NOMO-1 treated with dmso at 0.1 percent for 144 hours (cell line): ENCODE results near the gene BORCS6.
"Not testable (repeated sequence)": the region's sequence is repeated elsewhere in the genome, so short reads cannot be mapped to it uniquely, and the experiment has no call there.

Source experiments
- DNase-seq: peaks from one replicate; lab custom pipeline; 2025; ENCODE audit not compliant: unreplicated experiment; lab: John Stamatoyannopoulos, UW

The BORCS6 gene

DNA sequence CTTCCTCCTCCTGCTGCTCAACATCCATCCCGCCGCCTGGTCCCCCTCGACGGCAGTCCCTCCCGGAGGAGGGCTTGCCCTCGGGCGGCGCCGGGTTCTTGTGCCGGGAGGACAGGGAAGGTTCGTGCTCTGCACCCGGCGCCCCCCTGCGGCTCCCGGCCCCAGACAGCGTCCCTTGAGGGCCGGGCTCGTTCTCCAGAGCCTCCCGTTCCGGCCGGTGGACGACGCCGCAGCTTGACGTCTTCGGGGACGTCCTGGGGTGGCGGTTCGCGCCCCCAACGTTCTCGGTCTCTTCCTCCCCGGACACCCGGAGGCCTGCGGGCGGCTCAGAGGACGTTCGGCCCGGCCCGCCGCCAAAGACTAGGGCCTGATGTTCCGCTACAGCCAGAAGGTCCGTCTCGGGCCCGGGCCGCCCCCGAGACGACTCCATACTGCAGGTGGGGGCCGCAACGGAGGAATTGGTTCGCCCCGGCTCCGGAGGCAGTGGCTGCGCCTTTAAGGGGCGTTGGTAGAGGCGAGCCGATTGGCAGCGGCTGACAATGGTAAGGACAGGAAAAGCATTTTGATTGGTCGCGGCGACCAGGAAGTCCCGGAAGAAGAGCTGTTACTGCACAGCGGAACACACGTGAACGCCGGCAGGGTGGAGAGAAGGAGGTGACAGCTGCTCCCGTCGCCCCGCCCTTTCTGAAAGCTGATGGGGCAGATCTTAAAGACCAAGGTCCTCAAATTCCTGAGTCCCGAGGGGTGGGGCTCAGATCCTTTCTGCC, at the start of gene BORCS6:
Gene BORCS6 (minus strand): TSS at position 470 of the 767 bp plus-strand sequence. CDS start 40 bp downstream, at position 430.
- DNase-seq: peak; percentile 99

DNA sequence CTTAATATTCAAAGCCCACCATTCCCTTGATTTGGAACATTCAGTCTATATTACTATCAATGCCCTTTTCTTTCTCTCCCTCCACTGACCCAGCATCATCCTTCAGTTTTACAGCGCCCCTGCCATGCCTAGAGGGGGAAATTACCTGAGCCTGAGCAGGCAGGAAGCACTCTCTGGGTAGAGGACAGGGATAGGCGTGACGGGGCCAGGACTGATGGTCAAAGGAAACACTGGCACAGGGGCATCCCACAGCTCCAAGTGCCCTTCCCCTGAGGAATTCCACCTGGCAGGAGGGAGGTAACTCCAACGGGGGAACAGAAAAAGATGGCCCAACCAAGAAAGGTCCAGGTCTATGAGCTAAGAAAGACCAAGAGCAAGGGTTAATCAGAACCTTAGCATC, 47.9 kb upstream of the BORCS6 start:
- no peak for DNase-seq

DNA sequence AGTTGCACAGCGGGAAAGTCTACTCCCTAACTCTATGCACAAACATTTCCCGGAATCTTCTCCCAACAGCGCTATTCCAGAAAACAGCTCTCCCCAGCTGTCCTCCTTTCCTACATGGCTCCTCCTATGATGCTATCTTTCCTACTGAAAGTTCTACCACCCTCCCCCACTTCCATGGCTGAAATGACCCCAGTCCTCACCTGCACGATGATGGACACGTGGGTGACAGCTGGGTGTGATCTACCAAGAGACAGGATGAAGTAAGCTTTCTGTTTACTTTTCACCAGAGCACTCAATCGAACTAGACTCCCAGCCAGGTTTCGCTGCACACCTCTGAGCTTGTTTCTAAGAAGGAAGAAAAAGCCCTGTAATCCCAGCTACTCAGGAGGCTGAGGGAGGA, 47.2 kb upstream of the BORCS6 start:
- DNase-seq: no peak

DNA sequence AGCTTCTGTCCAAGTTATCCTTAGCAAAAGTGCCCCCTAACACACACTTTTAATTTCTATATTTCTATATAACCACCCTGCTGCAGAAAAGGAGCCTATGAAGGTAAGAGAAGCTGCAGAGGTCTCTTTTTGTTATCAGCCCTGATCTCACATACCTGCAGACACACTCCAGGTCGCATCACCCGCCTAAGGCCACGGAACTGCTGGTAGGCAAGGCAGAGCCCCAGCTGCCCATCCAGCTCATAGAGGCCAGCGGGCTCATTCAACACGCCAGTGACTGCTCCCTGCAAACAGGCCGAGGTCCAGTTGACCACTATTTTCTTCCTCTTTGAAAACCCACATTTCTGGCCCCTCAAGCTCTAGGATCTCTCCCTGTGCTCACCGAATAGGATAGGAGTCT, 45.7 kb upstream of the BORCS6 start:
- DNase-seq: no peak

DNA sequence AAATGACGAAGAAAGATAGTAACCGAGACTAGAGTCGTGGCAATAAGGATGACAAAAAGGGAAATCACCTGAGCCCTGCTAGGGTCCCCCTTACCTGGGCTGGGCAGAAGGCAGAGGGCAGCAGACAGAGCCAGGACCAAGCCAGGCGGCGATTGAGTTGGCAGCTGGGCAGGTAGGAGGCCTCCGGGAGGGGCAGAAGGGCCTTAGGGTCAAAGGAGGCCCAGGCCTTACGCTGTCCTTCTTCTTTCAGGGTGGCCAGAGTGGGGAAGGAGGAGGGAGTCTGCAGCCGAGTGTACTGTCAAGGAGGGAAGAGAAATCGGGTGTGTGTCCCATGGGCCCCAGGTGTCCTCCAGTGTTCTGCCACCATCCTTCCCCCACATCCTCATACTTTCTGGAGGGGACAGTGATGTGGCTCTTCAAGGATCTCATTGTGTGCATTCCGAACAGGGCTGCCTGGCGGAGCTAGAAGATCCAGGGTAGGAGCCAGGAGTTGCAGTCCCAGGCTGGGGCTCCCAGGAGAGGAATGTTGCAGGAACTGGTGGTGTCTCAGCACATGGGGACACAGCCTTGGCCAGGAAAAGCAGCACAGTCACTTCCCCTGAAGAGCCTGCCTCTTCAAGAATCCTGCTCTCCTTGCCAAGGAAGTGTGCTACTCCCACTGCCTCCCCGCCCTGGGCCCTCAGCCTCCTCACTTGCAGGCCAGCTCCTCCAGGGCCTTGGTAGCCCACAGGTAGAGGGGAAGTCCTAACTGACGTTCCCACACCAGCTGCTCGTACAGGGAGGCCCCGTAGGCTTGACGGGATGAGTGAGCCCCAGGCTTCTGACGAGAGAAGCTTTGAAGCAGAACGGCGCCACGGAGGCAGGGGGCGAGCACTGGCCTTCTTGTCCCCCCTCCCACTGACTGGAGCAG, 44.6 kb upstream of the BORCS6 start:
- DNase-seq: no peak

DNA sequence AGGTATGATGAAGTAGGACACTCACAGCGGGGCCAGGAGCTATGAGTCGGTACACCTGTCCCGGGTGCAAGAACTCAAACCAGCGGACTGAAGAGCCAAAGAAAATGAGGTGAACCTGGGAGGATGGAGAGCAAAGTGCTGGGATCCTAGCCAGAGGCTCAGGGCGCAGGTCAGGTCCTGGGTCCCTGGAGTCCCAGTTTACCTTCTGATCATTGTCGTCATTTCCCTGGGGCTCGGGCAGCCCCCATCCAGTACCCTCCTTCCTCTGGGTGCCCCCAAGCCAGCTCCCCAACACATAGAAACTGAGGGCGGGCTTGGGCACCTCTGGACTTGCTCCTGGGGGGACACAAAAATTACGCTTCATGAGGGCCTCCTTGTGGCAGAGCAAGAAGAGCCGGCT, 41.7 kb upstream of the BORCS6 start:
- no peak for DNase-seq

DNA sequence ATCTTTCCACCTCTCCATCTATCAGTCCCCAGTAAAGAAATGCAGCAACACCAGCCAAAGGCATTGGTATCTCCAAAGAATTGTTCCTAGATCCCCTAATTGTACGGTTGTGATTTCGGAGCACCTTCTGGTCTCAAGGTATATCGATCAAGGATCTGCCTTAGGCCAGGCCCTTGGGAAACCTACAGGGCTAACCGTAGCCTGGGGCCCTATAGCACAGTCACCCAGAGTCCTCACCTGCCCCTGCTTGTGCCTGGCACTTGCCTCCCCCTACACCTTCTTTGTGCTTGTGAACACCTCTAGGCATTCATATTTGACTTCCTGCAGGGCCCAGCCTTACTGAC, 37.2 kb upstream of the BORCS6 start:
- DNase-seq: no peak

DNA sequence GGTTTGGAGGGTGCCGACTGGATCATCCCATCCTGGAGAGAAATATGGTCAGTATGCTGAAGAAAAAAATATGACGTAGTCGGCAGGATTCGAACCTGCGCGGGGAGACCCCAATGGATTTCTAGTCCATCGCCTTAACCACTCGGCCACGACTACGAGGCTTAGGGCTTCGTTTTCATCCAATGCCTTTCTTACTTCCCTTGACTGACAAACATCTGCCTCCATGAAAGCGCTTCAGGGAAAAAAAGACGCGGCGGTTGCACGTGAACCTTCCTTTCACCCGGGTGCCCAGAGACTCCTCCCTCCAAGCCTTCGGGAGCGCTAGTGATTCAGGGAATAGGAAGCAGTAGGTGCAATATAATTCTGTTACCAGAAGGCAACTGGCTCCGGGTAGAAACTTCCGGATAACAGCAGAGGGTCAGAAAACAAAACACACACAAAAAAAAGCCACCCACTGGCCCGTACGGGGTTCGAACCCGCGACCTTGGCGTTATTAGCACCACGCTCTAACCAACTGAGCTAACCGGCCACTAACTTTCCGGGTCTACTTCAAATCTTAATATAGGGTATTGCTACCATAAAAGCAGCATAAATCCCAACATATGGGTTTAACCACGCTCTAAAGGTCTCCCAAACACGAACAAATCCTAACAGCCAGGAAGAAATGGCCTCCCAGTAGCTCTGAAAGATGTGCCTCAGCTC, 36.7 kb upstream of the BORCS6 start:
- peak; percentile 50 for DNase-seq

DNA sequence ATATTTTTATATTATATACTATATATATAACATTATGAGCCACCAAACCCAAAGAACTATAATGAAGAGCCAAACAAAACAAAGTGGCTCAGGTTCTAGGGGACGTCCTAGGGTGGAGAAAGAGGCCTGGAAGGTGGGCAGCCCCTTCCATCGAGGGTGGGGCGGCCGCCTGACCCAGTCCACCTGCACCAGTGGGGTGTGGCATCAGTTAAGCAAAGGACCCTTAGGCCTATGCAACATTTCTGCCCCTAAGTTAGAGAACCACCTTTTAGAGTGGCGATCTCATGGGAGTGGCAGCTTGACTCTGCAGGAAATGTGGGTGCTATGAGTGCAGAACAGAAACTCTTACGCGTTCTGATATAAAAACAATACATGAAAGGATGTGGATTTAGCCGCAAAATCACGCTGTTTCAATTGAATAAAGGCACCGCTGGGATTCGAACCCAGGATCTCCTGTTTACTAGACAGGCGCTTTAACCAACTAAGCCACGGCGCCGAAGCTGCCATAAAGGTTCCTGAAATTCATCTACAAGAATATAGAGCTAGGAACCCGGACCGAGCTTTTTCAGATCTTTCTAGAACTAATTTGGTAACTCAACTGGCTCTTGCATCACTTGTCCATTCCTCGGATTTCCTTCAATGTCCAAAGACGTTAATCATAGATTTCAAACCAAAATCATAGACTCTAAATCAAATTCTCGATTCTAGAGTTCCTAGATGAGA, 36.0 kb upstream of the BORCS6 start:
- DNase-seq: no peak

DNA sequence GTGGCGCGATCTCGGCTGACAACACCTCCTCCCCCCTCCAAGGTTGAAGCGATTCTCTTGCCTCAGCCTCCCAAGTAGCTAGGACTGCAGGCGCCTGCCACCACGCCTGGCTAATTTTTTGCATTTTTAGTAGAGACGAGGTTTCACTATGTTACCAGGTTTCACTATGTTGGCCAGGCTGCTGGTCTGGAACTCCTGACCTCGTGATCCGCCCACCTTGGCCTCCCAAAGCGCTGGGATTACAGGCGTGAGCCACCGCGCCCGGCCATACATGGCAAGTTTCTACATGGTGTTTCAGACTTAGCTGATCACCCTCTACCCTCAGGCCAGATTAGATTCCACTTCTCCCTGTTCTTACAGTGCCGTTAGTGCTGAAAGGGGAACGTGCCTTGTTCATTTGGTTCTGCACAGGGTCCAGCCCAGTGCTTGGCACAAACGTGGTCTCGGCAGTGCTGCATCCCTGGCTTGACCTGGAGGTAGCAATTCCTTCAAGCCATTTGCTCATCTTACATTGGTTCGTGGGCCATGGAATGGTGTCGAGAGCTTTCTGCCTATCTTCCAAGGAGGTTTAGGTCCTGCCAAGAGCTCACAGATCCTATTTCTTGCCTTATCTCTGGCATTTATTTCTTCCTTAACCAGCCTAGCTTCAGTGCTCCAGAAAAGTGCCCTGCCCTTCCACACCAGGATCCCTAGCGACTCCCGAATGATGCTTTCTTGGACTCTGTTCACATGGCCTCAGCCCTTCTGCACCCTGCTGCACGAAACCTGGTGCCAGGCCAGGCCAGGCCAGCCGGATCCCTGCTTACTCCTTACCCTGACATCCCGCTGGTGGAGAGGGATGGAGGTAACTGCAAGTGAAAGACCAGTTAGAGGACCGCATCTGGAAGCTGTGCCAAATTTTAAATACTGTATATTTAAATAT, 35.2 kb upstream of the BORCS6 start:
- DNase-seq: no peak

DNA sequence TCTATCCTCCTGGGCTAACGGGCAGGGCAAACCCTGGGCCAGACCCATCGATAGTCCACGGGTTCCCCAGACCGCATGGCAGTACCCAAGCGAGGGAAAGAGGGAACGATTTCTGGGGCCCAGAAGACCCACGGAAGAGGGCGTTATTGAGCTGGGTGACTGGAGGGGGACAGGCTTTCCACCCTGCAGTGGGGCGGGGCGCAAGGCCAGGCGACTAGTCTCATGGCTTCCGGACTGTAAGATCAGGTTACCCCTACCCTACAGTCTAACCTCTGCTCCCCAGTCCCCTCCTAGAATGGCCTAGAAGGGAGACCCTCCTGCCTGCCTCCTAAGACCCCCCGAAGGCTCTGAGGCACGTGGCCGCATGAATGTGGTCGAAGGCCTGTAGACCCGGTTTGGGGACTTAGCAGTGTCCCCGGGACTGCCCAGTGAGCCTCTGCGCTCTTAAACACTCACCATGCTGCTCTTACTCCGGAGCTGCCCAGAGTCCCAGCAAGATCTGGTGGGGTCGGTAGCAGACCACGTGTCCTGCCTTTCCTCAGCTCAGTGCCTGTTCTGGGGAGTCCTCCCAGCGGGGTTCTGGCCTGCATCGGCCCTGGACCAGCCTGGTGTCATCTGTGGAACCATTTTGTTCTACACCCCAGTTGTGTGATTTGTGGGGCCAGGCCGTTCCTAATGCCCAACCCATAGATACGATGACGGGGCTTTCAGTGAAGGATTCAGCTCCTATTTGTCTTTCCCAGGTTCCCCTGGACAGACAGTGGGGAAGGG, 33.6 kb upstream of the BORCS6 start:
- peak; percentile 69 for DNase-seq

DNA sequence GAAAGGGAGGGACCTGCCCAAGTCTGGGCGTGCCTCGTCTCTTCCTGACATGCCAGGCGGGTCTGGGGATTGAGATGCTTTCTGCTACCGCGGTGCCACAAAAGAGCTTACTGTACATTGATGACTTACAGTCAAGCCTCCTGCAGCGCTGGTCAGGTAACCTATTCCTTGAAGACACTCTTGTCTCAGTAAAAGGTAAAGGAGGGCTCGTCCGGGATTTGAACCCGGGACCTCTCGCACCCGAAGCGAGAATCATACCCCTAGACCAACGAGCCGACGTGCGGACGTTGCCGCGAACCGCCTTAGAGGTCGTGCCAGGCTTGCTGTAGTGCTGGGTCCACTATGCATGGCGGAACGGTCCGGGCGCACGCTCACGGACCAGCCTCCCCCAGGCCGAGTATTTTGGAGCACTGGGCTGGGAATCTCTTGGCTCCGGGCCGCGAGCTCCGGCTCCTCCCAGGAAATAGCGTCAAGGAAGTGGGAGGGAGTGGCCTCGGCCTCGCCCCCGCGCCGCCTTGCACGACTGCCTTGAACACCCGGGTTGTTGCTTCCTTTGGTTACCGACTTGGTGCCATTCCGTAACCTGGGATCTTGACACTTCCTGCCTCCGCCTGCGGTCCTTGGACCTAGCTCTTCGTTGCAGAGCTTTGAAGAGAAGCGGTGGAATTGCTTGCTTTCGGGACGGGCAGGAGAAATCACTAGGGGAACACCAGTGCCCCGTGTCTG, 32.8 kb upstream of the BORCS6 start:
- peak; percentile 80 for DNase-seq

DNA sequence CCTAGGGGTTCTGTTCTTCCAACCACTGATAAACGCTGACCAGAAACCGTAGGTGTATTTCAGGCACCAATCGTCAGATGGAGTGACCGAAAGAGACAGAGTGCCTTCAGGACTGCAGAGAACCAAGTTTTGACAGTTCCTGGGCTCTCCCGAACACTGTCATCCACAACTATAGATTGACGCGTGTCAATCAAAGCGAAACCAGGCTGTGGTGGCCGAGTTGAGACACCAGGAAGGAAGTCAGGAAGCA, 32.3 kb upstream of the BORCS6 start:
- no peak for DNase-seq

DNA sequence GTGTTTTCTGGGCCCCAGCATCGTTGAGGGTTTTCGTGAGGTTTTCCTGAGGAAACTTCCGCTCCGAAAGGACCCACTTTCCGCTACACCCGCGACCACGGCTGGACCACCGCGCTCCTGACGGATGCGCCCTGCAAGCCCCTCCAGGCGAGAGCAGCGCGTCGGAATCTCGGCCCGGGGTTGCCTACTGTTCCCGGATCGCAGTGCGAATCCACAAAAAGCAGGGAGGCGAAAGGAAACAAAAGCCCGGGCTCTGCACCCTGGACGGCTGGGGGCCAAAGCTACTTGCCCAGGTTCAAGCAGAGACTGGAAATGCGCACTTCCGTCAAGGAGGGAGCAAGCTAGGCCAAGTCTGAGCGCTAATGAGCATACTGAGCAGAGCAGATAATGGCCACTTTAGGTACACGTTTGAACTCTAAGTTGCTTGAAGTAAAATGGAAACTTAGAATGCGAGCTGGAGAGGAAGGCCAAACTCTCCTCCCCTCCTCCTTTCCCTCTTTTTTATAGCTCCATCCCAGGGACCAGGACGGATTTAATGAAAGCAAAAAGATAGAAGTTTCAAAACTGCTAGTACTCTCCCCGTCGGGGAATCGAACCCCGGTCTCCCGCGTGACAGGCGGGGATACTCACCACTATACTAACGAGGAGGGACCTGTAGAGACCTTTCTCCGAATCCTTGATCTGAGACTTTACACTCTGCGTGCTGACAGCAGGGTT, 31.8 kb upstream of the BORCS6 start:
- DNase-seq: peak; percentile 89

DNA sequence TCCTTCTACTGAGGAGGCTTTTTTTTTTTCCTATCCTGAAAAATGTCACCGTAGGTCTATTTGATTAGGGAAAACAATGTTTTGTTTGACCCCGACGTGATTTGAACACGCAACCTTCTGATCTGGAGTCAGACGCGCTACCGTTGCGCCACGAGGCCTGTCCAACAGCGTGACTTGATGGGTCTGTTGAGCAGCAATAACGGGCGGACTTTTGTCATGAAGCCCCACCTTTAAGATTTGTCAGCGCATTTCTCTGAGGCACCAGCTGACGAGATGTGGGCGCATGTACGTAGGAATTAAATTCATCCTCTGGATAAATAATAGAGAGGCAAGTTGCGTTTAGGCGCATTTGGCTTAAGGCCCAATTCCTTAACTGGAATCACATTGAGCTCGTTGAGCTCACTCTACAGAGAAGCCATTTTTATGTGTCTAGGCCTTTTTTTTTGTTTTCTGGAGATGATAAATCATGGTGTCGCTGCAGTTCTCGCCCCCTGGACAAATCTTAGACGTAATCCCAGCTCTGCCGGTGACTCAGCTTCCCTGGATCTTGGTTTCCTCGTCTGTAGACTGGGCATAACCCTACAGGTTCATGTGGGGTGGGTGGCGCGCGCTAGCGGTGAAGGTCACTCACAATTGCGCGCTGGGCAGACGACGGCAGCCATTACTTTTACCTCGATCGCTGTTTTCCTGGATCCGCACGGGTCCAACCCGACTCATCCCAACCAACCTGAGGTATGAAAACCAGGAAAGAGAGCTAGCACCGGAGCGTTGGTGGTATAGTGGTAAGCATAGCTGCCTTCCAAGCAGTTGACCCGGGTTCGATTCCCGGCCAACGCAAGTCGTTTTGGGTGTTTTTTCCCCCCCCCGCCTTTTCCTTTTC, 31.0 kb upstream of the BORCS6 start:
- peak; percentile 76 for DNase-seq

DNA sequence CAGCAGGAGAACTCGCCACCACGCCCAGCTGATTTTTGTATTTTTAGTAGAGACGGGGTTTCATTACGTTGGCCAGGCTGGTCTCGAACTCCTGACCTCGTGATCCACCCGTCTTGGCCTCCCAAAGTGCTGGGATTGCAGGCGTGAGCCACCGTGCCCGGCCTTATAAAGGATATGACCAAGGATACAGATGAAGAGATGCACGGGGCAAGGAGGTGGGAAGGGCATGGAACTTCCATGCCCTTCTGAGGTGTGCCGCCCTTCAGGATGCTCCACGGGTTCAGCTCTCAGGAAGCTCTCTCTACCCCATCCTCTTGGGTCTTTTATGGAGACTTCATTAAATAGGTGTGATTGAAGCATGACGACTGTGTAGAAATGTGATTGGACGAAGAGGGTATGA, 24.0 kb upstream of the BORCS6 start:
- DNase-seq: not testable (repeated sequence)
